Spinal cord (tissue), 10 donors: Measurements from ENCODE around the gene COX19. TPM values are rescaled to one million over a fixed set of nuclear protein-coding genes. Genes with fewer than 3 reads are reported as not detected.
"Not testable (repeated sequence)": the region's sequence is repeated elsewhere in the genome, so short reads cannot be mapped to it uniquely, and the experiment has no call there.

ENCODE experiments used
- DNase-seq, 6 donors: peaks; one replicate each; pipeline versions ENCODE4 v3.0.0 to v3.0.0-alpha.2; 2013 to 2015; ENCODE audit warnings: low spot score in 6 of 6, low read depth in 4 of 6
- H3K27ac ChIP-seq: one replicate; pipeline ENCODE4 v1.5.1; 2013; ENCODE audit warnings: low read depth, low read length, control low read depth
- H3K27me3 ChIP-seq: one replicate; pipeline ENCODE4 v1.6.1; 2013; ENCODE audit warnings: low read length; ENCODE audit not compliant: control insufficient read depth, insufficient read depth
- H3K36me3 ChIP-seq: one replicate; pipeline ENCODE4 v1.6.1; 2013; ENCODE audit warnings: low read length; ENCODE audit not compliant: control insufficient read depth, insufficient read depth
- H3K4me1 ChIP-seq: one replicate; pipeline ENCODE4 v1.6.1; 2013; ENCODE audit warnings: low read length; ENCODE audit not compliant: control insufficient read depth, insufficient read depth
- H3K4me3 ChIP-seq: one replicate; pipeline ENCODE4 v1.5.1; 2013; ENCODE audit warnings: low read depth, low read length, control low read depth
- H3K9me3 ChIP-seq: one replicate; pipeline ENCODE4 v1.6.1; 2013; ENCODE audit warnings: low read length; ENCODE audit not compliant: control insufficient read depth, insufficient read depth
- WGBS: methylation state at CpG from one replicate; pipeline ENCODE4 v1.1.5; 2013; ENCODE audit warnings: missing lambda C conversion rate; ENCODE audit not compliant: insufficient coverage; 5-methylcytosine and 5-hydroxymethylcytosine counted together
- polyA plus RNA-seq, 2 donors: library from polyadenylated mRNA; unstranded; fragments of 120-200 nt; gene quantifications; one replicate each; pipeline ENCODE4 v1.2.1, GENCODE V29; 2013; ENCODE audit not compliant: insufficient read length in 2 of 2
- total RNA-seq, 2 donors: library from RNA; depleted of rRNA in 1 of 2; stranded (reverse); fragments of 120-200 nt in 1 of 2; fragments of >200 nt in 1 of 2; gene quantifications; one replicate each; pipeline versions ENCODE4 v1.2.3 to v1.2.4, GENCODE V29; 2013 to 2014
- donor health status: healthy.

COX19 gene
- total and polyA plus RNA-seq, 4 donors, result 11.7 to 19.6 (median 17.1) TPM

DNA sequence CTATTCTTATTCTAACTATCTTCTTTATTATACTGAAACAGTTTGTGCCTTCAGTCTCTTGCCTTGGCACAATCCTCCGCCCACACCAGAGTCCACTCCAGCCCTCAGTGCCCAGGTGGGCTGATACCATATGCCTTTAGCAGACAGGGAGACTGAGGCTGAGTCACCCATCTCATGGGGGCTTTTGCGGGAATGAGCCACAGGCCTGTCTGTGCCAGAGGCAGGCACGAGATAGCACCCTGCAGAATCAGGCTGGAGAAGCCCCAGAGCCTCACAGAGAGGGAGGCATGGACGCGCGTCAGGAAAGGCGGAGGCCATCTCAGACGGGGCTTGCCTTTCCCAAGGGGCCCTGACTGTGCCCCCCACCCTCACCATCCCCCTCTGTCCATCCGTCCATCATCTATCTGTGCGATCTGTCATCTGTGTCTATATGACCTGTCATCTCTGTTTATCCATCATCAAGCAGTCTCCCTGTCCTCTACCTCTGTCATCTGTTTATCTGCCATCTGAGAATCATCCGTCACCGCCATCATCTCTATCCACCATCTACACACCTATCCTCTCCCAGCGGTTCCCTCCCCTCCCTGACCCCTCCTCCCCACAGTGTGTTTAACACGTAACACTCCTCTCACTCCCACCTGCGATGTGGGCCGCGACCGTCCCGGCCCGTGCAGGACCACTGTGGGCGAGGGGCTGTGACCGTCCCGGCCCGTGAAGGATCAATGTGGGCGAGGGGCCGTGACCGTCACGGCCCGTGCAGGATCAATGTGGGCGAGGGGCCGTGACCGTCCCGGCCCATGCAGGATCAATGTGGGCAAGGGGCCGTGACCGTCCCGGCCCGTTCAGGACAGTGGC, 13.6 kb downstream of the COX19 start:
- peaks cover 23% of the 10 kb centered on the region for H3K36me3 ChIP-seq
- H3K4me3 ChIP-seq, result no peak overlapping the region
- no peak for DNase-seq
- H3K4me1 ChIP-seq, result peaks cover 26% of the 10 kb centered on the region
- 90% methylated on average over 37 of the region's 37 CpGs for WGBS
- H3K27ac ChIP-seq, result no peak overlapping the region
- no peaks in the 10 kb centered on the region for H3K27me3 ChIP-seq
- H3K9me3 ChIP-seq, result no peaks in the 10 kb centered on the region

DNA sequence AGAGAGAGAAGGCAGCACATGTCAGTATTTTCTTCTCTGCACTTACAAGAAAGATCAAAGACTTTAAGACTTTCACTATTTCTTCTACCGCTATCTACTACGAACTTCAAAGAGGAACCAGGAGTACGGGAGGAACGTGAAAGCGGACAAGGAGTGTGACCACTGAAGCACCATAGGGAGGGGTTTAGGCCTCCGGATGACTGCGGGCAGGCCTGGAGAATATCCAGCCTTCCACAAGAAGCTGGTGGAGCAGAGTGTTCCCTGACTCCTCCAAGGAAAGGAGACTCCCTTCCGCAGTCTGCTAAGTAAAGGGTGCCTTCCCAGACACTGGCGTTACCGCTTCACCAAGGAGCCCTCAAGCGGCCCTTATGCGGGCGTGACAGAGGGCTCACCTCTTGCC, 14.4 kb downstream of the COX19 start:
- not testable (repeated sequence) for DNase-seq, H3K27me3 ChIP-seq, H3K27ac ChIP-seq, H3K9me3 ChIP-seq, H3K4me3 ChIP-seq
- Histone ChIP-seq H3K36me3 (peaks cover 15% of the 10 kb centered on the region), H3K4me1 (peaks cover 26% of the 10 kb centered on the region)
- 47% methylated on average over 3 of the region's 13 CpGs for whole genome bisulfite sequencing

DNA sequence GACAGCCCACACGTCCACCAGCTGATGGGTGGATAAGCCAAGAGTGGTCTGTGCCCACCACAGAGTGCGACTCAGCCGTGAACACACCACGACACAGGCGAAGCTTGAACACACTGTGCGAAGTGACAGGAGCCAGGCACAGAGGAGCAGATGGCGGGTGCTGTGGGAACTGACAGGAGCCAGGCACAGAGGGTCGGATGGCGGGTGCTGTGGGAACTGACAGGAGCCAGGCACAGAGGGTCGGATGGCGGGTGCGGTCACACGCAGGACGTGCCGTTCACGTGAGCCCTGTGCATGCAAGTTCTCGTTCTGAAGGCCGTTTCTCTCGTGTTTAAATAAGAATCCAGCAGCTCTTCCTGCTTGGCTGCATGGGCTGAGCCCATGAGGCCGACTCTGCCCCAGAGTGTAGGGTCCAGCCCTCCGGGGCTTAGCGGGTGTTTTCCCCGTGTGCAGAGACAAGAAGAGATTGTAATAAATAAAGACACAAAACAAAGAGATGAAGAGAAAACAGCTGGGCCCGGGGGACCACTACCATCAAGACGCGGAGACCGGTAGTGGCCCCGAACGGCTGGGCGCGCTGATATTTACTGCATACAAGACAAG, 15.0 kb downstream of the COX19 start:
- no peak overlapping the region for H3K27ac ChIP-seq
- WGBS, result 75% methylated on average over 26 of the region's 31 CpGs
- peaks cover 26% of the 10 kb centered on the region for H3K4me1 ChIP-seq
- H3K4me3 ChIP-seq, result no peak overlapping the region
- H3K27me3 ChIP-seq, result no peaks in the 10 kb centered on the region
- H3K36me3 ChIP-seq, result peaks cover 15% of the 10 kb centered on the region
- peak in 1 of 6 donors; percentile 45 for DNase-seq
- no peaks in the 10 kb centered on the region for H3K9me3 ChIP-seq

DNA sequence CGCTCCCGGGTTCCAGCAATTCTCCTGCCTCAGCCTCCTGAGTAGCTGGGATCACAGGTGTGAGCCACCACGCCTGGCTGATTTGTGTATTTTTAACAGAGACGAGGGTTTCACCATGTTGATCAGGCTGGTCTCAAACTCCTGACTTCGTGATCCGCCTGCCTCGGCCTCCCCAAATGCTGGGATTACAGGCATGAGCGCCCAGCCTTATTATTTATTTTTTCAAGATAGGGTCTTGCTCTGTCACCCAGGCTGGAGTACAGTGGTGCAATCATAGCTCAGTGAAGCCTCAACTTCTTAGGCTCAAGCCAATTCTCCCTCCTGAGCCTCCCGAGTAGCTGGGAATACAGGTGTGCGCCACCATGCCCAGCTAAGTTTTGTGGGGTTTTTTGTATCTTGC, 15.6 kb downstream of the COX19 start:
- H3K9me3 ChIP-seq, H3K4me3 ChIP-seq, DNase-seq, H3K27me3 ChIP-seq, H3K27ac ChIP-seq: not testable (repeated sequence)
- Histone ChIP-seq H3K4me1 (peaks cover 28% of the 10 kb centered on the region), H3K36me3 (peaks cover 15% of the 10 kb centered on the region)
- WGBS, result 100% methylated on average over 6 of the region's 10 CpGs

DNA sequence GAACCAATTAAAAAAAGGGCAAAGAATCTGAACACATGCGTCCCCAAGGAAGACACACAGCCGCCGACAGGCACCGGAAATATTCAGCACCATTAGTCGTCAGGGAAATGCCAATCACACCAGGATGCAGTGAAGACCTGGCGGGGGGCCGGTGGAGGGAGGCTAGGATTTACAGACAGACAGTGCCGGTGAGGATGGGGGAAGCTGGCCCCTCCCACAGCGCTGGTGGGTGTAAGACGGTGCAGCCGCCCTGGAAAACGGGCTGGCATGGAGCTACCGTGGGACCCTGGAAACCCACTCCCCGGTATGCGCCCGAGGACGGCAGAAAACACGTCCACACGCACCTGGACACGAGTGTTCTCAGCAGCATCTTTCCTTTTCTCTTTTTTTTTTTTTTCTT, 16.1 kb downstream of the COX19 start:
- Histone ChIP-seq H3K27ac (no peak overlapping the region), H3K9me3 (no peaks in the 10 kb centered on the region), H3K4me3 (no peak overlapping the region), H3K27me3 (no peaks in the 10 kb centered on the region), H3K36me3 (peaks cover 12% of the 10 kb centered on the region), H3K4me1 (peaks cover 23% of the 10 kb centered on the region)
- no peak for DNase-seq
- WGBS, result 59% methylated on average over 15 of the region's 20 CpGs

DNA sequence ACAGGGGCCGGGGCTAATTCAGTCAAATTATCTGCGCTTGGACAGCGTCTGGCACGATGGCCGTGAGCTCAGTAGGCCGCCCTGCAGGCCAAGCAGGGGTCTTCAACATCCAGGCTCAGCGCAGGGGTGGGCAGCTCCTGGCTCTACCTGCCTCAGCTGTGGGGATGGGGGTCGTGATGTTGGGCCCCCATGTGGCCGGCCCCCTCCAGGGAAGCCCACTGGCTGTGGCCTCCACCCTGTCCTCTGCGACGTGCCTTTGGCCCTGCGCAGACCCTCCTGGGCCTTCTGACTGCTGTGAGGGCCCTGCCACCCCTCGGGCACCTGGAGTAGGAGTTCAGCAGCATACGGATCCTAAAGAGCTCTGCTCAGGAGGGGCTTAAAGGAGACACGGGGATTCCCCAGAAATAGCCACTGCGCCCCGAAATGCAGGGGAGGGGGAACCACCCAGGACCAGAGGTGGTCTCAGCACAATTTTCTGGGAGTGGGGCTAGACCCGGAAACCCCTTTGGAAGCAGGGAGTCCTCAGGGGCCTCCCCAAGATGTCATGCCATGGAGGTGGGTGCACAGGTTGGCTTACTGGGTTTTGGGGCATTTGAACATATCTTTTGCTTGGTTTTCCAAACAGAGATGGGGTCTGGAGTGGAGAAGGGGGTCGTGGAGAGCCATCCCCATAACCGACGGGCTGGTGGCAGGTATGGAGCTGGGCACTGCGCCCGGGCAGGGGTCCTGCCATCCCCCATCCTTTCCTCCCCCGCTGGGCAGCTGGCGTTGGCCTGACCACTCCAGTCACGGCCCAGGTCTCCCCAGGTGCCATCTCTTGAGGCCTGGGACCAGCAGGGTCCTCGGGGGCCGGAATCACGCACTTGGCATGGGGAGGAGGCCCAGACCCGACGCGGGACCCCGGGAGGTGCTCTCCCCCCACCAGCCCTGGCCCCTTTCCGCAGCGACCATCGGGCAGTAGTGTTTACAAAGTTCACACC, 16.8 kb downstream of the COX19 start:
- Histone ChIP-seq H3K4me3 (no peak overlapping the region), H3K27me3 (no peaks in the 10 kb centered on the region), H3K27ac (no peak overlapping the region), H3K4me1 (peaks cover 20% of the 10 kb centered on the region), H3K36me3 (peaks cover 12% of the 10 kb centered on the region), H3K9me3 (no peaks in the 10 kb centered on the region)
- 77% methylated on average over 24 of the region's 36 CpGs for WGBS
- no peak for DNase-seq

DNA sequence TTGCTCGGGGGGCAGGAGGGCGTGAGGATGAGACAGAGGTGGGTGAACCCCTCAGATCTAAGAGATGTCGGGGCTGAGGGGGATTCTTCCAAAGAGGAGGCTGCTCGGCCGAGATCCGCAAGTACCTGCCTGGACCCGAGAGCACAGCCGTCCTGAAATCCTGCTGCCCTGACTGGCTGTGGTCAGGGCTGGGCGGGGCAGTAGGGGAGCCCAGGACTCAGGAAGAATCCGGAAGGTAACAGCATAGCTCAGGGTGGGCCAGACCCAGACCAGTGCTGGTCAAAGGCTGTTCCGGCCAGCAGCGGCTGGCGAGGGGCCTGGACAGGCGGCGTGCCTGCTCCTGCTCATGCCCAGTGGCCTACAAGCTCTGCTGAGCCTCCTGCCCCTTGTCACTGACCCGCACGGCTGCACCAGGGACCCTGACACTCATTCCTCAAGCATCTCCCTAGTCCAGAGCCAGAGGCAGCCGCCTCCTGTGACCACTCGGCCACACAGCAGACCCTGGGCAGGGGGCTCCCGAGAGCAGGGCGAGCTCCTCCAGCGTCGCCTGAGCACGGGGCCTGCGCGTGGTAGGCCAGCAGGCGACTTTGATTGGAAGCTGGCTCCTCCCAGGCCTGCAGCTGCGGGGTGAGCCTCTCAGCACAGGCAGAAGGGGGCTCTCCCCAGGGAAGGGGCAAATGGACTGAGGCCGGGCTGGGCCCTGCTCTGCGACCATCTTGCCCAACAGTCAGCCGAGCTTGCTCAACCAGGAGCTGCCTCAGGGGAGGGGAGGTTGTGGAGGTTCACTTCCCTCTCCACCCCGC, 17.7 kb downstream of the COX19 start:
- peaks cover 27% of the 10 kb centered on the region for H3K4me1 ChIP-seq
- H3K4me3 ChIP-seq, result no peak overlapping the region
- no peak overlapping the region for H3K27ac ChIP-seq
- WGBS, result 61% methylated on average over 28 of the region's 32 CpGs
- peaks cover 4% of the 10 kb centered on the region for H3K27me3 ChIP-seq
- no peaks in the 10 kb centered on the region for H3K9me3 ChIP-seq
- no peak for DNase-seq
- H3K36me3 ChIP-seq, result peaks cover 17% of the 10 kb centered on the region

DNA sequence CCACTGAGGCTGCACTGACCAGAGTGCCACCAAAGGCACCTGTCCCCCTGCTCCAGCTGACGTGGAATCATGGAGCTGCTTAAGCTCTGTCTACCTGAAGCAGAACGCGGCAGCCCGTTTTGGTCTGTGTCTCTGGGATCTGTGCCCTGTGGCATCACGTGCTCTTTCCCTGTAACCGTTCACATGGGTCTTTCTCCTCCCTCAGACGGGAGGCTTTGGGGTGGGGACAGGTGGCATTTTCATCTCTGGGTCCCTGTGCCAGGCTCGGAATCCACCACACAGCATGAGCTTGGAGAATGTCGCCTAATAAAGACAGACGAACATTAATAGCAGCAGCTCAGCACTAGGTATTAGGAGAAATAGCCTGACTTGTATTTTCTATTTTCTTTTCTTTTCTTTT, 19.3 kb downstream of the COX19 start:
- no peak overlapping the region for H3K4me3 ChIP-seq
- WGBS, result 96% methylated on average over 5 of the region's 10 CpGs
- peaks cover 25% of the 10 kb centered on the region for H3K36me3 ChIP-seq
- no peak overlapping the region for H3K27ac ChIP-seq
- H3K9me3 ChIP-seq, result no peaks in the 10 kb centered on the region
- H3K4me1 ChIP-seq, result peaks cover 31% of the 10 kb centered on the region
- DNase-seq, result no peak
- peaks cover 4% of the 10 kb centered on the region for H3K27me3 ChIP-seq
